Left lung (tissue), 10 donors: ENCODE measurements around the gene MXD1. TPM values are rescaled to one million over a fixed set of nuclear protein-coding genes. Genes with fewer than 3 reads are reported as not detected.

ENCODE experiments used
- ATAC-seq: fragments of 200-7000 bp; cut with Tn5 transposase; one replicate; pipeline ENCODE4 v1.9.1; 2020; ENCODE audit warnings: moderate library complexity
- DNase-seq, 4 donors: peaks; one replicate each; pipeline ENCODE4 v3.0.0-alpha.2; 2013 to 2020
- H3K27ac ChIP-seq, 2 donors: fragments of 200-600 bp; sonication (generic) in 1 of 2; one replicate each; pipeline versions ENCODE4 v1.5.0 to v1.8.0; 2020 to 2021
- H3K27me3 ChIP-seq, 2 donors: fragments of 200-600 bp; sonication (generic) in 1 of 2; one replicate each; pipeline versions ENCODE4 v1.5.0 to v1.8.0; 2020 to 2021
- H3K36me3 ChIP-seq, 2 donors: fragments of 200-600 bp; sonication (generic) in 1 of 2; one replicate each; pipeline versions ENCODE4 v1.5.0 to v1.8.0; 2020 to 2021
- H3K4me1 ChIP-seq, 2 donors: fragments of 200-600 bp; one replicate each; pipeline ENCODE4 v1.8.0; 2021
- H3K4me3 ChIP-seq, 2 donors: fragments of 200-600 bp; sonication (generic) in 1 of 2; one replicate each; pipeline versions ENCODE4 v1.5.0 to v1.8.0; 2020 to 2021; ENCODE audit warnings: mild to moderate bottlenecking in 1 of 2
- H3K9me3 ChIP-seq, 2 donors: fragments of 200-600 bp; sonication (generic) in 1 of 2; one replicate each; pipeline versions ENCODE4 v1.5.0 to v1.8.0; 2020 to 2021
- CTCF ChIP-seq, 2 donors: fragments of 200-600 bp; sonication (generic) in 1 of 2; IDR thresholded peaks; one replicate each; pipeline versions ENCODE4 v1.5.0 to v1.8.0; 2021; ENCODE audit warnings: antibody characterized with exemption in 2 of 2
- intact Hi-C, 2 donors: fragments of 100-400 bp; cut with DNase I; formaldehyde crosslinking; loops; one replicate each; pipeline versions ENCODE4 v1.11.2 to v1.14.2; 2022
- polyA plus RNA-seq, 6 donors: library from polyadenylated mRNA; unstranded; fragments of 120-200 nt; gene quantifications; one replicate each; pipeline ENCODE4 v1.2.1, GENCODE V29; 2013; ENCODE audit not compliant: insufficient read length in 6 of 6
- total RNA-seq, 2 donors: library from RNA; stranded (reverse); fragmentation: NEBNext Ultra II Directional; extraction: Animal tissue kit (Norgen Biotek cat#: 25700); gene quantifications; one replicate each; pipeline ENCODE4 v1.2.1, GENCODE V29; 2021
- donor health status: DM: no; HTN: yes; CAD: no.
- donor health status: DM: no; HTN: no; CAD: no.

Gene MXD1
- total and polyA plus RNA-seq, 8 donors: 9.3 to 82.4 (median 12.8) TPM

GRCh38 chr2:69933254-69933828 lies 18.4 kb downstream of the MXD1 start:
- H3K27me3 ChIP-seq: no peaks in the 10 kb centered on the region
- no peaks in the 10 kb centered on the region for H3K9me3 ChIP-seq
- intact Hi-C loops: no loop called here
- no peak overlapping the region for H3K4me3 ChIP-seq
- peak overlapping the region; percentile 60 to 77 for H3K27ac ChIP-seq
- peaks cover 6 to 92% of the 10 kb centered on the region in 2 donors for H3K4me1 ChIP-seq
- TF ChIP-seq CTCF (IDR thresholded peaks at IDR 0.05): no peak
- ATAC-seq (peak; percentile 89), DNase-seq (no peak)
- H3K36me3 ChIP-seq: peaks cover 0 to 60% of the 10 kb centered on the region in 2 donors

DNA sequence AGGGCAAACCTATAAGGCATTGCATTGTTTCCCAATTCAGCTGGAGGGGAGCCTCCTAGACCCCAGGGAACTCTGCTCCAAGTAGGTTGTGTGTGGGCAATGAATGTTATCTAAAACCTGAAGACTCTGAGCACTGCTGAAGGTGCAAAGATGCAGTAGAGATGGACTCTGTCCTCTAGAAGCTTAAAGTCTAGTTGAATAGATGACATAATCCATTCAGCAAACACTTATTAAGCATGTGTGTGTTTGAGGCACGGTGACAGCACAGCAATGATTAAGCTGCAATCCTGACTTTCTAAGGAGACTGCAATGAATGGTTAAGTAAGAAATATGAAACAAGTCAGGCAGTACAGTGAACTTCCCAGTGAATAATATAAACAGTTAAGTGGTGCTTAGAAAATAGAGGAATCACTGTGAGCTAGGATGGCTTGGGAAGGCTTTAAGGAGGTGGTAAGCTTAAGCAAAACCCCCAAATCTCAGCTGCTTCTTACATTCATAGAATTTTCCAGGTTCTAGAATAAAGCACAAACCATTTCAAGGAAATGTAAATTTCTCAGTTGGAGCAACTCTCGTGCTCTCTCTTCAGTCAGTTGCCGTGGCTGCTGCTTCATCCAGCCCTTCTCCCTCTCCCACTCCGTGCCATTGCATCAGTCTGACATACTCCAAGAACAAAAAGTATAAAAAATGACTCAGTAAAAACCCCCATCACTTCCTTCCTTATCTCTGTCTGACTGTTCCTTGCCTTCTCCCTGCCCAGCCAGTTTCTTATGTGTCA lies 19.1 kb downstream of the MXD1 start:
- Histone ChIP-seq H3K4me1 (peaks cover 6 to 87% of the 10 kb centered on the region in 2 donors), H3K27me3 (no peaks in the 10 kb centered on the region), H3K27ac (peak overlapping the region; percentile 60 to 77), H3K4me3 (peak overlapping the region in 1 of 2 donors; percentile 2), H3K36me3 (peaks cover 0 to 60% of the 10 kb centered on the region in 2 donors), H3K9me3 (no peaks in the 10 kb centered on the region)
- TF ChIP-seq CTCF (IDR thresholded peaks at IDR 0.05): no peak
- intact Hi-C loops: no loop called here
- peak in 1 of 4 donors; percentile 62 for DNase-seq
- peak; percentile 72 for ATAC-seq

- H3K4me1 ChIP-seq: peaks cover 6 to 82% of the 10 kb centered on the region in 2 donors
- DNase-seq (no peak), ATAC-seq (no peak)
- no peaks in the 10 kb centered on the region for H3K27me3 ChIP-seq
- no peak for TF ChIP-seq CTCF (IDR thresholded peaks at IDR 0.05)
- H3K4me3 ChIP-seq: no peak overlapping the region
- peak overlapping the region; percentile 60 to 77 for H3K27ac ChIP-seq
- H3K9me3 ChIP-seq: no peaks in the 10 kb centered on the region
- intact Hi-C loops: no loop called here
- peaks cover 0 to 60% of the 10 kb centered on the region in 2 donors for H3K36me3 ChIP-seq
These were observed 19.7 kb downstream of the MXD1 start for GRCh38 chr2:69934614-69934908.

- ATAC-seq (no peak), DNase-seq (no peak)
- H3K27ac ChIP-seq: peak overlapping the region; percentile 60 to 77
- peaks cover 6 to 77% of the 10 kb centered on the region in 2 donors for H3K4me1 ChIP-seq
- peaks cover 0 to 62% of the 10 kb centered on the region in 2 donors for H3K36me3 ChIP-seq
- intact Hi-C loops: no loop called here
- no peak for TF ChIP-seq CTCF (IDR thresholded peaks at IDR 0.05)
- H3K4me3 ChIP-seq: no peak overlapping the region
- H3K27me3 ChIP-seq: no peaks in the 10 kb centered on the region
- no peaks in the 10 kb centered on the region for H3K9me3 ChIP-seq
These were observed 20.1 kb downstream of the MXD1 start for GRCh38 chr2:69935011-69935410.

DNA sequence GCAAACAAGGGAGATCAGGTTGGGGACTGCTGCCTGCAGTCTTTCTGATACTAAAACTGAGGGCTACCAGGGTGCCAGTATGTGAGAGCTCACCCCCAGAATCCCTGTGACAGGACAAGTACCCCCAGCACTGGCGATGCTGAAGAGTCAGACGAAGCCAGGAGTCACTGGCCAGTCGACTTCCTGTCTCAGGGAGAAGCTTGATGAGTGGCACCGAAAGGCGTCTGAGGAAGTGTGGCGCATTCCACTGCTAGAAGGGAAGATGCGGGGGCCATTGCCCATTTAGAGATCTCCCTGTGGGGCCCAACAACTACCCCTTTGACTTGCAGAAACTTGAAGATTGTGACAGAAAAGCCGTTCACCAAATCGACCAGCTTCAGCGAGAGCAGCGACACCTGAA lies 22.0 kb downstream of the MXD1 start:
- no peaks in the 10 kb centered on the region for H3K27me3 ChIP-seq
- peaks cover 0 to 71% of the 10 kb centered on the region in 2 donors for H3K36me3 ChIP-seq
- ATAC-seq (no peak), DNase-seq (no peak)
- intact Hi-C loops: no loop called here
- H3K4me1 ChIP-seq: peaks cover 6 to 59% of the 10 kb centered on the region in 2 donors
- no peak for TF ChIP-seq CTCF (IDR thresholded peaks at IDR 0.05)
- H3K4me3 ChIP-seq: no peak overlapping the region
- peak overlapping the region in 1 of 2 donors; percentile 53 for H3K27ac ChIP-seq
- no peaks in the 10 kb centered on the region for H3K9me3 ChIP-seq
